Frontal cortex (tissue), 4 donors: Measurements from ENCODE around the gene CD82. TPM values are rescaled to one million over a fixed set of nuclear protein-coding genes. Genes with fewer than 3 reads are reported as not detected.

Experiments
- DNase-seq, 2 donors: peaks; one replicate each; pipeline ENCODE4 v3.0.0; 2012; ENCODE audit warnings: low spot score in 2 of 2
- FAIRE-seq: peaks from 2 replicates; lab custom pipeline; 2012; peaks lifted over from hg19 to GRCh38; lab: Jason Lieb, UNC
- total RNA-seq: library from RNA; depleted of rRNA; stranded (reverse); fragments of >200 nt; gene quantifications from one replicate; pipeline ENCODE4 v1.2.3, GENCODE V29; 2014
- donor health status: control.
- donor health status: control.
- donor health status: control.

Gene CD82
- 6.5 TPM for total RNA-seq

DNA sequence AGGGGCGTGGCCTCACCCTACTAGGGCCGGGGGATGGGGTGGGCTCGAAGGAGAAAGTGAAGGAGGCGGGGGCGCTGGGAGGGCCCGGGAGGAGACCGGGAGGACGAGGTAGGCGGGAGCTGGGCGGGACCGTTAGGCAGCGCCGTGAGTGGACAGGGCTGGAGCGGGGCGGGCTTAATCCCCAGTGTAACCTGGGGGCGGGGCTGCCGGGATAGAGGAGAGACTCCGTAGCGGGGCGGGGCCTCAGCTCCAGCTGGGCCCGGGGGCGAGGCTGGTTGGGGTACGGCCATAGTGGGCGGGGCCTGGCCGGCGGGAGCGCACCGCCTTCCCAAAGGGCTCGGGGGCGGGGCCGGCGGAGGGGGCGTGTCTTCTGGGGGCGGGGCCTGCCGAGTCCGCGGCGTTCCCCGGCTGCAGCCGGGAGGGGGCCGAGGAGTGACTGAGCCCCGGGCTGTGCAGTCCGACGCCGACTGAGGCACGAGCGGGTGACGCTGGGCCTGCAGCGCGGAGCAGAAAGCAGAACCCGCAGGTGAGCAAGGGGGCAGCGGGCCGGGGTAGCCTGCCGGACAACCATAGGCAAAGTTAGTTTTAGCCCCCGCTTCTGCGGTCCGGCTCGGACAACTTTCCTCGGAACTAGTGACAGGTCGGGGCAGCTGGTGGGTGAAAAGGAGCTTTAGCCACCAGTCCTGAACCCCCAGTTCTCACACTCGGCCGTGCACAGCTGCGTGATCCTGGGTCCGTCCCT lies at the start of gene CD82:
Gene CD82, plus strand, starts transcription at position 453 of the 742 bp plus-strand sequence. CDS start 29,000 bp downstream, outside the sequence.
- FAIRE-seq = no peak

GRCh38 chr11:44516688-44517507 lies 48.6 kb upstream of the CD82 start:
- DNase-seq (no peak), FAIRE-seq (no peak)

More for the DNA sequence above, at the start of gene CD82:
- DNase-seq = peak; percentile 95 to 97

DNA sequence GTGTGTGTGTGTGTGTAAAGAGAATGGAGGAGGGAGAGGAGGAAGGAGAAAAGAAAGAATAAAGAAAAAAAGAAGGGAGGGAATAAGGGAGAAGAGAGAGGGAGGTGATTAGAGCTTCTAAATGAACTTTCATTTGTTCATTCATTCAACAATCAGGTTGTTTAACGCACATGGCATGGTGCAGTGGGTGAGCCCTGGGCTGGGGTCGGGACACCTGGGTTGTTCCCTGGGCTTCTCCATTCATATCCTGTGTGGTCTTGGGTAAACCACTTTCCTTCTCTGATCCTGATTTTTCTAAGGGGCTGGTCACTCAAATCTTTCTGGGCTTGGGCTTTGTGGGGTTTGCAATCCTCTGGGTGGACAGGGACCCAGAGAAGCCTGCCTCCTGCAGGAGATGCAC lies 47.9 kb upstream of the CD82 start:
- DNase-seq (no peak), FAIRE-seq (no peak)

- FAIRE-seq (no peak), DNase-seq (no peak)
Observed at GRCh38 chr11:44518968-44519550, 46.4 kb upstream of the CD82 start.

GRCh38 chr11:44519989-44520737 lies 45.3 kb upstream of the CD82 start:
- FAIRE-seq (no peak), DNase-seq (no peak)

GRCh38 chr11:44521148-44521547 lies 44.3 kb upstream of the CD82 start:
- no peak for FAIRE-seq
- no peak for DNase-seq

GRCh38 chr11:44522294-44522693 lies 43.2 kb upstream of the CD82 start:
- FAIRE-seq = no peak
- DNase-seq = no peak

DNA sequence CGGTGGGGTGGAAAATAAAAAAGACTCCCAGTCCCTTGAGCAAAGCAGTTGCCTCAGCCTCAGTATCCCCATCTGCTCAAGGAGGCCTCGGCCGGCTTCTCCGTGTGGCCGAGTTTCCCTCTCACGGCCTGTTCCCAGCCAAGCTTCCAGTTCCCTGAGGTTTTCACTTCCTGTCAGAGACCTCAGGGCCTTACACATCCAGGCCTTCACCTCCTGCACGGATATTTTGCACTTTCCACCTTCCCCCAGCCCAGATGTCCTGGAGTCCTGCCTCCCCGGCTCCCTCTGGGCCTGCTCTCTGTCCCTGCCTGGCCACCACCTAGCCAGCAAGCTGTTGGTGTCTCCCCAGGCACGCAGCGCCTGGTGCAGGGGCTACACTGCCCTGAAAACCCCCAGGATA lies 41.1 kb upstream of the CD82 start:
- DNase-seq (no peak), FAIRE-seq (no peak)

DNA sequence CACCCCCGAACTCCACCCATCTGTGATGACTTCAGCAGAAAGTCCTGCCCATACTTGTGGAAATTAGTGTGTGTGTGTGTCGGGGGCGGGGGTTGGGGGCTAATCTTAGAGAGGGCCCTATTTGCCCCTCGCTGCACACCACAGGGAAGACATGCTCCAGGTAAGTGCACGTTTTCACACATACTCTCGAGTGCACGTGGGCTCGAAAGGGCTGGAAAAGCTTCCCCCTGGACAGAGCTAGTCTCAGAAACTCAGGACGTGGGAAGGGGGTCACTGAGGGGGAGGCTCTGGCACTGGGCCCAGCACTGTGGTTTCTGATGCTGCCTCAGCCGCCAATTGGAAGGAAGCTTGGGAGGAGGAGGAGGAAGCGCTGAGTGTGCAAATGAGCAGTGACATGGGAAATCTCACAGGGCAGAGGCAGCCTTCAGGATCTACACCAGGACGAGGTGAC lies 40.7 kb upstream of the CD82 start:
- no peak for FAIRE-seq
- DNase-seq = no peak

- DNase-seq = no peak
- FAIRE-seq = no peak
Observed at GRCh38 chr11:44525473-44526252, 39.8 kb upstream of the CD82 start.

DNA sequence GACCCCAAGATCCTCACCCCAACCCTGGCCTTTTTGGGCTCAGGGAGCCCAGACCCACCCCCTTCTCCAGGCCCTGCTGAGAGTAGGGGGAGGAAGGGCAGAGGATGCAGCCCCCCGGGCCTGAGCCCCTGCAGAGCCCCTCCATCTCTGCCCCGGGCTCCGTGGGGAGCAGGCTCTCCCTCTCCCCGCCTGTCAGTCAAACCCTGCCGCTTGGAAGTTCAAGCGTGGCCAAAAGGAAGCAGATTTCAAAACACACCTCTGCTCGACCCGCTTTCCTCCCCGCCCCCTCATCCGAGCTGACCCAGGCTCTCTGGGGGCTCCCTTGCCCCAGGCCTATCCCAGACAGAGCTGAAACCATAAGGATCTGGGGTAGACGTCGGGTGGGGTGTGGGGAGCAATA lies 39.0 kb upstream of the CD82 start:
- DNase-seq = no peak
- no peak for FAIRE-seq

DNA sequence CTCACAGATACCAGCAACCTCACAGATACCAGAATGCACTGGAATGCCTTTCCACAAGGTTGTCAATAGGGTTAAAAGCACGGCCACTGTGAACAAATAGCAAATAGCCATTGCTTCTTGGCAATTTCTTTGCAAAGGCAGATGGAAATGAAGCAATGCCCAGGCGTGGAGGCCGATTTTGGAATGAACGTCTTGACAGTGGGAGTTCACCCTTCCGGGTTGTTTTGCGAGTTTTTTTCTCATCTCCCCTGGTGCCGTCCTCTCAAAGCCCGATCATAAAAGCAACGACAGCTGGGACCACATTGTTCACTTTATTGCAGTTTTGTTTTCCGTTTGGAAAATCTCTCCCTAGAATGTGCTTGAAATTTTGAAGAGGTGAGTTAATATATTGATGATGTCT lies 38.0 kb upstream of the CD82 start:
- no peak for DNase-seq
- FAIRE-seq = no peak

- no peak for DNase-seq
Observed at GRCh38 chr11:44528103-44528502, 37.4 kb upstream of the CD82 start.

DNA sequence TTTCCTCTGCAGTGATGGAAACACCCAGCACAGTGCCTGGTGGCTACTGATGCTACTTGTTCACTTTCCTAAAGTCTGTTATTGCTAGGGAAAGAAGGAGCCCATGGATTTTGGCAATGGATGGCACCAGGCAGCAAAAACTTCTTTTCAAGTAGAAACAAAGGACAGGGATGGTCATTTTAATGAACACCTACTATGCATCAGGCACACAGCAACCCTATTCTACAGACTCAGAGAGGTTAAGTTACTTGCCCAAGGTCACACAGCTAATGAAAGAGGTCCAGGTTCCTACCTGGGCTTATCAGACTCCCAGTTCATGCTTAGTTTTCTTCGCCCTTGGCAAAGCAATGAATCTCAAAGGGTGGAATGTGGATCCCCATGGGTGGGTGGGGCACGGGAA lies 36.9 kb upstream of the CD82 start:
- no peak for FAIRE-seq
- no peak for DNase-seq

More at GRCh38 chr11:44528103-44528502, 37.4 kb upstream of the CD82 start:
- no peak for FAIRE-seq

DNA sequence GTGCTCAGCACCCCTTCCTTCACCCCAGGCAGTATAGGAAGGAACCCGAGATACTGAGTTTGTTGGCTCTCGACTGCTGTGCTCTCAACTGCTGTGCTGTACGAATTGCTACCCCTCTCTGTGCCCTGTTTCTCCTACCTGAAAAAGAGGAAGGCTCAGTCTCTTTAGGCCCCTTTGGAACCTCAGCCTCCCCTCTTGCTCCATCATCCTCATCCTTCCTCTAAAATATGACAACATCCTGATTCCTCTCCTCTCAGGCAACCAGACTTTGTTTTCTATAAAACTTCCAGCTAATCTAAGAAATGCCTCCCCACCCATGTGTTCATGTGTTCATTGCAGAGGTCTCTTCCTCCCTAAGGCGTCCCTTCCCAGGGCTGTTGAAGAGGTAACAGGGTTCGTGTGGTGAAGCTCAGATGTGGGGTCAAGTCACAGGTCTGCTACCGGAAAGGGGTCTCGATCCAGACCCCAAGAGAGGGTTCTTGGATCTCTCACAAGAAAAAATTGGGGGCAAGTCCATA lies 35.5 kb upstream of the CD82 start:
- DNase-seq (no peak), FAIRE-seq (no peak)

- FAIRE-seq = no peak
- DNase-seq = no peak
Observed at GRCh38 chr11:44530413-44531115, 34.9 kb upstream of the CD82 start.

GRCh38 chr11:44531116-44531504 lies 34.4 kb upstream of the CD82 start:
- DNase-seq = no peak
- no peak for FAIRE-seq

- DNase-seq (no peak), FAIRE-seq (no peak)
Observed at GRCh38 chr11:44531636-44532035, 33.8 kb upstream of the CD82 start.

DNA sequence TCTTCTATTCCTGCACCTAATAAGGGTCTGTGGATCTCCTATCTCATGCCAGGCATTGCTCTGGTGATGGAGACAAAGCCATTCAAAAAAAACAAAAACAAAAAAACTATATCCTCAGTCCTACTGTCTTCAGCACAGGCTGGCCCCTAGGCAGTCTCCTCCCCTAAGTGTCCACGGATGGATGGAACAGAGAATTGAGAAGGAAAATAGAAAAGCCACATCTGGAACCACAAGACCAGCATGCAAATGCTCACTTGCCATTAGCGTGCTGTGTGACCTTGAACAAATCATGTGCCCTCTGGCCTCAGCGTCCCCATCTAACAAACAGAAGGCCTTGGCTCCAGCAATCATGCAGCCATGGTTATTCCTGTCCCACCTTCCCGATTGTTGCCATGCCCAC lies 32.7 kb upstream of the CD82 start:
- DNase-seq (no peak), FAIRE-seq (no peak)
